Fibroblast of peridontal ligament (primary cell): ENCODE measurements around the gene RPRD1B.

Source experiments
- DNase-seq: peaks from one replicate; pipeline ENCODE4 v3.0.0-alpha.2; 2010; ENCODE audit errors: extremely low read depth

The RPRD1B gene

DNA sequence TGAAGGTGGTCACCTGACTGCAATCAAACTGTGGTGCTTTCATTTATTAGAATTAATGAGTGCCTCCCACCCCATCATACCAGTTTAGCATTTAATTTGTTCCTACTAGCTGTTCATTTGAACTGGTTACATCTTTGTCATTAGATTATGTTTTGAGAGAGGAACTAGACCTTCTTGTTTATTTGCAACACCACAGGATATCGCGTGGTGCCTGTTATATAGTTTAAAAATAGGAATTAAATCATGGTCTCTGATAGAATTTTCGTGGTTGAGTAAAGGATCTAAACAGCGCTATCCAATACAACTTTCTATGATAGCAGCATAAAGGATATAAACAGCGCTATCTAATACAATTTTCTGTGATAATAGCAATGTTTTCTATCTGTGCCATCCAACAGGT, 2.8 kb downstream of the RPRD1B start:
- DNase-seq, result no peak

DNA sequence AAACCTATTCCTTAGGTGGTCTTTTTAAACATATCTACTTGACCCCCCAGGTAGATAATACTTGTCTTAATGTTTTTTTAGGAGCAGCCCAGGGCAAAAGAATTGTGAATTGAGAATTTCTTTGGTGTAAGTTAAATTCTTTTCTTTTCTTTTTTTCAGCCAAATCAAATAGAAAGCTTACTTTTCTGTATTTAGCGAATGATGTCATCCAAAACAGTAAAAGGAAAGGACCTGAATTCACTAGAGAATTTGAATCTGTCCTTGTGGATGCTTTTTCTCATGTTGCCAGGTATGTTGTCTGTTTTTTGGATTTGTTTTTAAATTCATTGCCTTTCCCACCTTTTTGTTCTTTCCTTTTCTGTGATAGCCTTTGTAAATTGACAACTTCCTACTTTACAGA, 6.7 kb downstream of the RPRD1B start:
- no peak for DNase-seq

DNA sequence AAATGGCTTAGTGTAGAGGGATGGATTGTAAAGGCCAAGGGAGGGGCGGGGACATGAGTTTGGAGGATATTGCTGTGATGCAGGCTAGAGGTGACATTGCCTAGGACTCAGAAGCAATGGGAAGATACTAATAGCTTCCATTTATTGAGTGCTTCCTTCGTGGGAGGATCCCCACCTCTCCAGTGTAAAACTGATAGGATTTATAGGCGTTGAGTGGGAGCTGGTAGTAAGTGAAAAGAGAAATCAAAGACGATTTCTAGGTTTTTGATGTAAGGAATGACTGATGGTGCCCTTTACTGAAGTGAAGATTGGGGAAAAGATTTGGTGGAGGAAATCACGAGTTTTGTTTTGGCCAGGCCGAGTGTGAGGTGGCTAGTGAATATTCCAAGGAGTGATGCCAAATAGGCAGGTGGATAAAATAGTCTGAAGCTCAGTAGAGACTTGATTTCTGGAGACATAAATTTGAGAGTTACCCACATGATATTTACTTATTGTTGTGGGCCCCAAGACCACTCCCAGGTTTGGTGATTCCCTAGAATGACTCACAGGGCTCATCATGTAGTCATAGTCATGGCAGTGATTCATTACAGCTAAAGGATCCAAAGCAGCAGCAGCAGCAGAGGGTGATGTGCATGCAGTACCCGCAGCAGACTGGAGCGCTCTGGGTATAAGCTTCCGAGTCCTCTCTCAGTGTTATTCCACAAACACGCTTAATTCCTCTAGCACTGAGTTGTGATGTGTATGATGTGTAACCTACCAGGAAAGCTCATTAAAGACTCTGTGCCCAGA, 10.2 kb downstream of the RPRD1B start:
- DNase-seq, result peak; percentile 87

GRCh38 chr20:38044685-38045084, 11.1 kb downstream of the RPRD1B start:
- DNase-seq, result no peak

GRCh38 chr20:38046572-38046971, 13.0 kb downstream of the RPRD1B start:
- peak; percentile 63 for DNase-seq

GRCh38 chr20:38049800-38050199, 16.3 kb downstream of the RPRD1B start:
- DNase-seq, result peak; percentile 50

DNA sequence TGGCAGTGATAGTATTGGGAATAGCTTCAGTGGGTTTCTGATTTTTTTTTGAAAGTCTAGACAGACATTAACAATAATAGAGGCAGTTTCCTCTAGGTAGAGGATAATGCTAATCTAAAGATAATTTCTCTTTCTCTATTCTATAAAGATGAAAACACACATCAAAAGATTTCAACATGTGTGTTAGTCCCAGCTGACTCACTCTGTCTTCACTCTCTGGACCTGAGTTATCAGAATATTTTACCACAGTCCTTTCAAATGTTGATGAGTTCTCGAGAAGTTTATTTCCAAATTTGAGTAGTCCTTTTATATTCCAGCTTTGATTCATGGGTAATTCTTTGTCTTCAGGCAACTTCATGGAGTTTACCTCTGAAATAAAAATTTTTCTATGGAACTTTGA, 17.1 kb downstream of the RPRD1B start:
- DNase-seq, result peak; percentile 34

DNA sequence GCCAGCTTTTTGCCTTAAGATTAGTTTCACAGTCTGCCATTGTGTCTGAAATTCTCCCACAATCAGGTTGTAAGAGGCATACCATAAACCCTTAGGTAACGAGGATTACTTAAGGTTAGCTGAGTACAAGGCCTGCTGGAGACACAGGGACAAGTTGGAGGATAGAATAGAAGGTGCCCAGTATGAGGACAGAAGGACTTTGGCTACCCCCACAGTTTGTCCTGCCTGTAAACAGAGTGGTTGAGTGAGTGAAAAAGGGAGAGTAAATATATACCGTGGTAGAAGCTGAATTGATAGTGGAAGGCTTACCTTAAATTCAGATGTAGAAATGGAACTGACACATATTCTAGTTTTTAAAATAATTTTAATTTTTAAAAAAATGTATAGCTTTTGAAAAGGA, 19.3 kb downstream of the RPRD1B start:
- no peak for DNase-seq

DNA sequence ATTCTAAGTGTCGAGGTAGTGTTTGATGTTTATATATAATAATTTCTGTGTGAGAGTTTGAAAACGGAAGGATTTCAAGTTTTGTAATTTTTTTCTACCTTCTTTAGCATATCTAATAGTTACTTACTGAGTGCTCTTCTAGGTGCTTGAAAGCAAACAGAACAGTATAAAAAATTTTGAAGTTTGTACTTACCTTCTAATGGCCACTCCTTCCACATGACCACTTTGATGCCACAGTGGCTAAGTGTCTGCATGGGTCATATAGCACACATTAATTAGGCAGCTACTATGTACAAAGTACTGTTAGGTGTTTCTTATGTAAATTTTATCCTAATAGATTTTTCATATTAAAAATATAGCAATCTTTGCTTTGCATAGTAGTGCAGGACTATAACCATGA, 21.1 kb downstream of the RPRD1B start:
- no peak for DNase-seq

- no peak for DNase-seq
Measured at GRCh38 chr20:38055294-38055693, 21.7 kb downstream of the RPRD1B start.

- DNase-seq, result no peak
Measured at GRCh38 chr20:38055848-38056247, 22.3 kb downstream of the RPRD1B start.

DNA sequence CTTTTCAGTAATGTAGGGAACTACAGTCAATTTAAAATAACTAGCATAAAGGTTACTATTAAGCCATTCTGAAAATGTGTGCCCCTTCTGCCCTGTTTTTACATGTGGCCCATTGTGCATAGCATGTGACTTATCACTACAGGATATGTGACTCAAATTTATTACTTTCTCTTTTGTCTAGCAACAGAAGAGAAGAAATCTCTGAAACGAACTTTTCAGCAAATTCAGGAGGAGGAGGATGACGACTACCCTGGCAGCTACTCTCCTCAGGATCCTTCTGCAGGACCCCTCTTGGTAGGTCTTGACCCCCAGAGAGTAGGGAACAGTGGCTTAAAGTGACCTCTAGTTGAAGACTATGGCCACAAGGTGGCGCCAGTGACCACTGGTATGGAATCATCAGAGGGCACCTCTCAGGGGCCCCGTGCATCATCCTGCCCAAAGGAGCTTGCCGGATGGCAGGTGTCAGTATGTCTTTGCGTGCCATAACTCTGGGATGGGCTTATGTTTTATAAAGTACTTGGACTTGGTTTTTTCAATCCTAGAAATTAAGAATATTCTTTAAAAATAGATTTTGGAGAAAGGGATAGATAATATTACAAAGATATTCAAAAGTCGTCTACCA, 23.9 kb downstream of the RPRD1B start:
- DNase-seq, result peak; percentile 76

DNA sequence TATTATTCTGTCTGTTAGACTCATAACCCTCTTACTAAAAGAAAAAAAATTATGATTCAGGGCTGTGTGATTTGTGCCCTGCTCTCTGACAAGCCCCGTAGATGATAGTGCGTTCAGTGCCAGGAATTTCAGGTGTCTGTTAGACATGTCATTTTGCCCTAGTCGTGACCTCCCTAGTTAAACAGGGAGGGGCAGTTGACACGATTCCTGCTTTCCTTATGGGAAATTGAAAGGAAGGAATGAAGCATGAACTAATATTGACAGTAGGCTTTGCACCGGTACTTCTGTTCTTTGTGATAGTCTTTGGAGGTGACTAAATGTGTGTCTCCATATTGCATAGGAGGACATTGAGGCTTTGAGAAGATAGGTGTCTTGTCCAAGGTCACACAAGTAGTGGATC, 26.3 kb downstream of the RPRD1B start:
- no peak for DNase-seq

DNA sequence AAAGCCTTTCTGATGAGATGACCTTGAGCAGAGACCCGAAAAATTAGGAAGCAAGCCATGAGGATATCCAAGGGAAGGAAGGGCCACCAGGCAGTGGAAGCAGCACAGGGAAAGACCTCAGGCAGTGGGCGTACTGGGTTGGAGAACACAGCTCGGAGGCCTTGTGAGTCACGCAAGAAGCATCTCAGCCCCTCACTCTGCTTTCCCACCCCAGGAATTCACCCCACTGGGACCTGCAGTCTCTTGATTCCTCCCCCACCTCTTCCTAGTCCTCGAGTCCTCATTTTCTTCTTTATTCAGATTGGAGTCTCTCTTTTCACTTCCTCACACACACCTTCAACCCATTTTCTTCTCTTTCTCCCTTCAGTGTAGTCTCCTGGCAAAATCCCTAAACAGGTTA, 27.0 kb downstream of the RPRD1B start:
- peak; percentile 31 for DNase-seq

DNA sequence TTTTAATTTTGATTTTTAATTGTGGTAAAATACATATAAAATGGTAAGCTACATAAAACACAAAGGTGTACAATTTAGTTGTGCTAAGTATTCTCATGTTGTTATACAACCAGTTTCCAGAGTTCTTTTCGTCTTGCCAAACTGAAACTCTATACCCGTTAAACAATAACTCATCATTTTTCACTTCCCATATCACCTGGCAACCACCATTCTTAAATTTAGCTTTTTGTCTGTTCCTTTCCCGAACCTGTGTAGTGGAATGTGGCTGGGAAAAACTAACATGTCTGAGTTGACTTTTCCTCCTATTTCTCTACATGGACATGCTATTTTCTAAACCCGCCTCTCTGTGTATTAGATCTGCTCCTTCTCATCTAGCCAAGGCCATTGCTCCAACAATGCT, 27.6 kb downstream of the RPRD1B start:
- no peak for DNase-seq

- DNase-seq, result no peak
Measured at GRCh38 chr20:38062890-38063289, 29.3 kb downstream of the RPRD1B start.

DNA sequence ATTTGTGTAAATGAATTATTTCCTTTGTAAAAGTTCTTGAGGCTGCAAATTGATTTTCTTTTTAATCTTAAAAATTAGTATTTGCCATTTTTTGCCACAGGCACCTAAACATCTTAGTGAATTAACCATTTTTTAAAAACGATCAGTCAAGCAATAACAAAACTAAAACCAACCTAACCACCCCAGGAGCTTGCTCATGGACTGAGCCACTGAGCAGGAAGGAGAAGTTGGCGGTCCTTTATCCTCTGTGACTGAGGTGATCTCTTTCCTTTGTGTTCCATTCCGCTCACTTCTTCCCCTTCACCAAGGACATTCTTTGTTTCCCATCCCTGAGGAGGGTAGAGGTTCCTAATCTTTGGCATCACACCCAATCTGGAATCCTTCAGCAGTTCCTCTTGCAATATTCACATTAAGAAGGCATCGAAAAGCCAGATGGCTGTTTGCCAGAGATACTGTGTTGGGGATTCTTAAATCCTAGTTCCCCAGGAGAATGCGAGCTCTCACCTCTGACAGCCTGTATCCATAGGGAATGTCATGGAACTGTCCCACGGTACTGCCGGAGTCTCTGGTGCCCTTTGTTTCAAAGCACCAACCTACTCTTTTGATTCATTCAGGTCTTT, 30.5 kb downstream of the RPRD1B start:
- no peak for DNase-seq

DNA sequence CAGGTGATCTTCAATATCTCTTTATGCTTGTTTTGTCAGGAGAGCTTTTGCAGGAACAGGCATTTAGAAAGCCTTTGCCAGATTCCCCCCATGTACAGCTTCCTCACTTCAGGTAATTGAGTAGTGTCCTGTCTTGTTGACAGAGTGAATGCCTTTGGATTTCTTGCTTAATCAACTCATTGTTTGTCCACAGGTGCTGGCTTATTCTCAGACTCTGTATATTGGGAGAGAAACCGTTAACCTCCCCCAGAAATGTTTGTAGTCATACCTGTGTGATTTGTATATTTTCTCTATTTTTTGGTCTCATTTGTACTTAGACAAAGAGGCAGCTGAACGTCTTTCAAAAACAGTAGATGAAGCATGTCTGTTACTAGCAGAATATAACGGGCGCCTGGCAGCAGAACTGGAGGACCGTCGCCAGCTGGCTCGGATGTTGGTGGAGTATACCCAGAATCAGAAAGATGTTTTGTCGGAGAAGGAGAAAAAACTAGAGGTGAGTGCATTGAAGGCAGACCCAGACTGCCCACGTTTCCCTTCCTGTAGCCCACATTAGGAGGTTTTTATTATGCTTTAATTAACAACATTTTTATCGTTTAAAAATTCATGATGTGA, 32.3 kb downstream of the RPRD1B start:
- no peak for DNase-seq

GRCh38 chr20:38066969-38067716, 33.6 kb downstream of the RPRD1B start:
- DNase-seq, result no peak

DNA sequence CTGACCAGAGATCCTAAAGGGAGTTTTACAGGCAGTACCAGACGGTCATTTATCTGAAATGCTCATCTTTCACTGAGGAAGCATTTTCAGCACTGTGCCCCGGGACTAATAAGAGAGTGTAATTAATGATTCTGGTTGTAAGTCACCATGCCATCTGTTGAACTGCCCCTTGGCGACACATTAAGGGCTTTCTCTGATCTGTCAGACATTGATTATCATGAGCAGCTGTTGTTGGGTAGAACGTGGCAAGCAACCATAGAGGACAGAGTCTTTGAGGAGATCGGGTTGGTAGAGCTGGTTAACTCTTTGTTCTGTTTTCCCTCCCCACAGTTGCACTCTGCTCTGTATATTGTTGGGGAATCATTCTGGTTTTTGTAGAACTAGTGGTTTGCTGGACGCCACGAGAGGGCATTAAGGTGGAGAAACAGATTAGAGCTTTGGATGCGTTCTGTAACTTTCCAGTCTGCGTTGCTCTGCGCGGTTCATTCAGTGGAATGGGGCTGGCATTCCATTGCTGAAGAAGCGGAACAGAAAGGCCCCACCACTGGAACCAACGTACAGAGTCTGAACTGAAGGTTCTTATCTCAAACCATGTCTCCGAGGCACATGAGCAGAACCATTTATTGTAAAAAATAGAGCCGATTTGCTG, 34.3 kb downstream of the RPRD1B start:
- no peak for DNase-seq

- DNase-seq, result no peak
Measured at GRCh38 chr20:38072898-38073297, 39.4 kb downstream of the RPRD1B start.
